IPS-NIHi7 (cell line): ENCODE data around the gene CA11.
A peak's percentile ranks its signal among the peaks of the same experiment; 100 is the strongest.

Experiments
- DNase-seq: peaks from one replicate; pipeline ENCODE4 v3.0.0; 2012; ENCODE audit warnings: mixed read lengths; ENCODE audit errors: extremely low spot score

CA11 gene

DNA sequence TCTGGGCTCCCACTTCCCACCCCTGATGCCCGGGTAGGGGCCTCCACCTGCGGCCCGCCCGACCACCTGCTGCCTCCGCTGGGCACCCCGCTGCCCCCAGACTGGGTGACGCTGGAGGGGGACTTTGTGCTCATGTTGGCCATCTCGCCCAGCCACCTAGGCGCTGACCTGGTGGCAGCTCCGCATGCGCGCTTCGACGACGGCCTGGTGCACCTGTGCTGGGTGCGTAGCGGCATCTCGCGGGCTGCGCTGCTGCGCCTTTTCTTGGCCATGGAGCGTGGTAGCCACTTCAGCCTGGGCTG, 16.7 kb downstream of the CA11 start:
- DNase-seq: no peak

DNA sequence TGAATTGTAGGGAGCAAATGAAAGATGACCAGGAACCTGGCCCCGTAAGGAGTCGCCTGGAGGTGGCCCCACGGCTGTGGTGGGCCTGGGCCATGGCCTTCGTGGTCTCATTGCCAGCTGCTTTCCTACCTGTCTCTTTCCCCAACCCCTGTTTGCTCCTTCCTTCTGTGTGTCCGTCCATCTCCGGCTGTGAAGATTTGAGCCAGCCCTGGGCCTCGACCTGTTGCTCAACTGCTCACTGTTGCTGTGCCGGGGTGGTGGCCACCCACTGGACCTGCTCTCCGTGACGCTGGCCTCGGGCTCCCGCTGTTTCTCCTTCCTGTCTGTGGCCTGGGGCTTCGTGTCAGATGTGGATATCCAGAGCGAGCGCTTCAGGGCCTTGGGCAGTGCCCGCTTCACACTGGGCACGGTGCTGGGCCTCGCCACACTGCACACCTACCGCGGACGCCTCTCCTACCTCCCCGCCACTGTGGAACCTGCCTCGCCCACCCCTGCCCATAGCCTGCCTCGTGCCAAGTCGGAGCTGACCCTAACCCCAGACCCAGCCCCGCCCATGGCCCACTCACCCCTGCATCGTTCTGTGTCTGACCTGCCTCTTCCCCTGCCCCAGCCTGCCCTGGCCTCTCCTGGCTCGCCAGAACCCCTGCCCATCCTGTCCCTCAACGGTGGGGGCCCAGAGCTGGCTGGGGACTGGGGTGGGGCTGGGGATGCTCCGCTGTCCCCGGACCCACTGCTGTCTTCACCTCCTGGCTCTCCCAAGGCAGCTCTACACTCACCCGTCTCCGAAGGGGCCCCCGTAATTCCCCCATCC, 17.3 kb downstream of the CA11 start:
- no peak for DNase-seq

- no peak for DNase-seq
Observed at GRCh38 chr19:48627865-48628314, 18.1 kb downstream of the CA11 start.

- no peak for DNase-seq
Observed at GRCh38 chr19:48627201-48627864, 18.7 kb downstream of the CA11 start.

DNA sequence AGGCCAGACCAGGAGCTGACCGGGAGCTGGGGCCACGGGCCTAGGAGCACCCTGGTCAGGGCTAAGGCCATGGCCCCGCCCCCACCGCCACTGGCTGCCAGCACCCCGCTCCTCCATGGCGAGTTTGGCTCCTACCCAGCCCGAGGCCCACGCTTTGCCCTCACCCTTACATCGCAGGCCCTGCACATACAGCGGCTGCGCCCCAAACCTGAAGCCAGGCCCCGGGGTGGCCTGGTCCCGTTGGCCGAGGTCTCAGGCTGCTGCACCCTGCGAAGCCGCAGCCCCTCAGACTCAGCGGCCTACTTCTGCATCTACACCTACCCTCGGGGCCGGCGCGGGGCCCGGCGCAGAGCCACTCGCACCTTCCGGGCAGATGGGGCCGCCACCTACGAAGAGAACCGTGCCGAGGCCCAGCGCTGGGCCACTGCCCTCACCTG, 20.1 kb downstream of the CA11 start:
- DNase-seq: no peak

DNA sequence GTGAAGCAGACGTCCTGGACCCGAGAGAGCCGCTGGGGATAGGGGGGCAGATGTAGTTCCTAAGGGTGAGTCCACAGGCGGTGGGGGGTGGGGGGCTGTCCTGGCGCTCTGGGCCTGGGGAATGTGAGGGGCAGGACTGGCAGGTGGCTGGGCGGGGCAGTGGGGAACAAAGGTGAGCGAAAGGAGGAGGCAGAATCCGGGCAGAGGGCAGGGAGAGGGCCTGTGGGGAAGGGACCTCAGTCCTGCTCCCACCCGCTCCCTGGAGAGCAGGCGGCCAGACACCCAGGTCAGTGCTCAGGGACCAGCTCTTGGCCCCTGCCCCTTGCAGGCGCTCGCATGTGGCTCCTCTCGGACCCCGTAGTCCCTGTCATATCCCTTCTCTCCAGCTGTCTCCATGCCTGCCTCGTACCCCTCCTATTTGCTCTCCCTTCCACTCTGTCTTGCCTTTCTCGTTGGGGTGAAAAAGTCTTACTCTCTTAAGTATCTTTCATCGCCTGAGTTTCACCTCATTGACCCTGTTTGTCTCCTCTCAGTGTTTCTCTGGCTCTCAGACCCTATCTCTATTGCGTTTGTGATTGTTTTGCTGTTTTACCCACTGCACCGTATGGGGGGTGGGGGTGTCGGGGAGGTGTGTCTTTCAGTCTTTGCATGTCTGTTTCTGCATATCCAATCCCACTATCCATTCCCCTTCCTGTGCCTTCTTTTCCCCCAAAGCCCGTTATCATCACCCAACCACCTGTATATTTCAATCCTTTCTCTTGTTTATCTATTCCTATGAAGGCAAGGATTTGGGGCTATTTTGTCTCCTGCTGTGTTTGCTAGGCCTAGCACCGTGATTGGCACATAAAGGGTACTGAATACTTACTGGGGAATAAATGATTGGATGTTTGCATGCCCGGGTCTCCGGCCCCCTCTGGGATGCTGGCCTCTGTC, 20.9 kb downstream of the CA11 start:
- DNase-seq: no peak

GRCh38 chr19:48624067-48624594, 21.9 kb downstream of the CA11 start:
- DNase-seq: peak; percentile 93

GRCh38 chr19:48623556-48624066, 22.4 kb downstream of the CA11 start:
- DNase-seq: no peak

DNA sequence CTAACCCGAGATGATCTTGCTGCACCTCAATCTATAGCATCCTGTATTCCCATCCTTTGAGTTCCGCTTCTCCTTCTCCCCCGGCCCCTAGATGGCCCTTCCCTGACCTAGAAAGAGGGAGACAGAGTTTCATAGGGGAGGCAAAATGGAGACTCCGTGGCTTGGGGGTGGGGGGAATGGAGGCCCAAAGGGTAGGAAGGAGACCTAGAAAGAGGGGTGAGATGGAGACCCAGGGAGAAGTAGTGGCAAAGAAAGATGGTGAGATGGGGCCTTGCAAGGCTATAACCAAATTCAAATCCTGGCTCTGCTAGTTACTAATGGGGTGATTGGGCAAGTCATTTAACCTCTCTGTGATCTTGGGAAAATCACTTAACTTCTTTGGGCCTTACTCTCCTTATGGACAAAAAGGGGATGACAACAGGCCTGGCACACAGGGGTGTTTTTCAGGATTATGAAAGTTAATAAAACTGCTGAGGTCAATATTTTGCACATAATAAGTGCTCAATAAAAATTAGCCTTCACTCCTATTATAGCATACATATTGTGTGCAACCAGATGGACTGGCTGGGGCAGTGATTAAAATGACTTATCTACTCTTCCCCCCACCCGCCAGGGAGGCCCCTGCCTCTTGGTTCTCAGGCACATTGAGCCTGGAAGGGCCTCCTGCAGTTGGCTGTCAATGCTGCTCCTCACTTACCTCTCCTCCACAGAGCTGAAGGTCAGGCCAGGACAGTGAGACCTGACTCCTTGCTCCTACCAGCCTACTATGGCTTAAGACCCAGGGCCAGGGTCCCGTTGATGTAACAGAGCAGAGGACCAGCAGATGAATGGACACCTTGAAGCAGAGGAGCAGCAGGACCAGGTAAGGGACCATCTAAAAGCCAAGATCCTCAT, 26.0 kb downstream of the CA11 start:
- DNase-seq: no peak

DNA sequence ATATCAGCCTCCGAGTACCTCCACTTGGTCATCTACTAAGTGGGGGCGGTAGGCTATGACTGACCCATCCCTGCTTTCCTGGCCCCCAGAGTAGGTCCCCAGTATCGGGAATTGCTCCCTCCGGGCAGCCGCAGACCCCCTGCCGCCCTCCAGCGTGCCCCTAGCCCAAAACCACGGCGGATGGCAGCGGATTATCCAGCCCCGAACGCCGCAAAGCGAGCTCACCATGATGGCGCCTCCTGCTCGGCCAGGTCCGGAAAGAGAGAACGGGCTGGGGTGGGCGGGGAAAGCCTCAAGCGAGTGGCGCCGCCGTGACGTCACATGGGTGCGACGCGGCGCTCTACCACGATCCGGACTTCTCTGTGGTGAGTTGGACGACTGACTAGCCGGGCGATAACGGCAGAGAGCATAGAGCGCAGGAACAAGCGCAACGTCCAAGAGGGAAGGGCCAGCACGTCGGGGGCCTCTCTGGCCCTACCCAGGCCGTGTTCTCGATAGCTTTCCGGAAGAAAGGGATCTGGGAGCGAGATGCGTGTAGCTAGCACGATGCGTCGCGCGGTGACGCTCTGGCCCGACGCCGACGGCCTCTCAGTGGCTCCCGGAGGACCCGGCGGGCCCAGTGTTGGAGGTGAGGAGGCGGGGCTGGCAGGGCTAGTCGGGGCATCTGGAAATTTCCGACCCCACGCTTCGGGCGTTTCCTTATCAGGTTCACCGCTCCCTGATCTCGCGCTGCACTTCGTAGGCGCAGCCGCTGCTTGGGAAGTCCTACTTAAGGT, 26.9 kb downstream of the CA11 start, which contains the start of the genes RPL18 and SPHK2:
Gene RPL18, minus strand, starts transcription at position 263 of the 776 bp plus-strand sequence. Its CDS starts 35 bp downstream, at position 228.
Gene SPHK2, plus strand, starts transcription at position 591 of the 776 bp plus-strand sequence. CDS start 1,009 bp downstream, outside the sequence.
- DNase-seq: peak; percentile 93

DNA sequence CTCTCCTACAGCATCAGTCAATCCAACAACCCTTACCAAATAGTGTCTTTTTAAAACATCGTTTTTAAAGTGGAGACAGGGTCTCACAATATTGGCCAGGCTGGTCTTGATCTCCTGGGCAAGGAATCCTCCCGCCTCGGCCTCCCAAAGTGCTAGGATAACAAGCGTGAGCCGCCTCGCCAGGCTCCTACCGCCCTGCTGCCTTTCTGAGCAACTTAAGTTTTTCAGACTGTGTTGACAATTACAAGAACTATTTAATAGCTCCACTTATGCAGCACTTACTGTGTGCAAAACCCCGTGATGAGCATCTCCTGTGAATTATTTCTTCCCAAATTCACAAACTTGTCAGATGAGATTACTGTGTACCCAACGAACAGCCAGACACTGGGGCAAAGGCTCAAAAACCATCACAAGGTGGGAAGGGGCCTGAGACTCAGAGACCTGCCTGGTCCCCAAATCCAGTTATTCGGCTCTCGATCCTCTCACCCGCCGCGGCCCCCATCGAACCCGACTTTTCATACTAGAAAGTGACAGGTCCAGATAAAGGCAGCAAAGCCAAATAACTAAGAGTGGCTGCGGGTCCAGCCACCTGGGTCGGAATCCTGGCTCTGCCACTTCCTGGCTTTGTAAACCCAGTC, 27.6 kb downstream of the CA11 start:
- no peak for DNase-seq

DNA sequence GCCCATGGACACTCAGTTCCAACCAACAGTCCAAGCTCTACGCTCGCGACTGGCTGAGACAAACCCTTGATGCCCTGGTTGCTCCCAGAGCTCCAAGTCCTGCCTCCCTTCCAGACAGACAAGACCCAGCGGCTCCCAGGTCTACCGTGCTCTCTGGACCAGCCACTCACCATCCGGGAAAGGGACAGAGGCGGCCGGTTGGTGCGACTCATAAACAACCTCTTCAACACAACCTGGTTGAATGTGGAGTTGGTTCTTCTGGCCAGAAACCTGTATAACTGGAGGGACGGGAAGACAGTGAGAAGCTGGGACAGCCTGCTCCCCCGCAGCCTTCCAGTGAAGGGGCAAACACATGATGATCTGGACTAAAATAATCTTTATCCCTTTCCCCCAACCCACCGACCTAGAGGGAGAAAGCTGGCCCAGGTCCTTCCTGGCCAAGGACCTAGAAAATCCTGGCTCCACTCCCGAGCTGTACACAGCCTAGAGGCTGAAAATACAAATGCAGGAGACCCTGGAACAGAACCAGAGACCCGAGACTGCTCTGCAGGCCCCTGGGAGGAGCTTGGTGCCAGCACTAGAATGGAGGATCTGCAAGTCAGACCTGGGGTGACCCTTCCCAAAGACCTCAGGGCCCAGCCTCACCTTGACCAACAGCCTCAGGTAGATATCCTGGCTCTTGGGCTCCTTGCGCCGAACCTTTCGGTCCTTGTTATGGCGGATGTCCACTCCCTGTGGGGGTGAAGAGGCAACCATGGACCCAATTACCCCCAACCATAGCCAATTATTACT, 28.6 kb downstream of the CA11 start:
- DNase-seq: no peak

DNA sequence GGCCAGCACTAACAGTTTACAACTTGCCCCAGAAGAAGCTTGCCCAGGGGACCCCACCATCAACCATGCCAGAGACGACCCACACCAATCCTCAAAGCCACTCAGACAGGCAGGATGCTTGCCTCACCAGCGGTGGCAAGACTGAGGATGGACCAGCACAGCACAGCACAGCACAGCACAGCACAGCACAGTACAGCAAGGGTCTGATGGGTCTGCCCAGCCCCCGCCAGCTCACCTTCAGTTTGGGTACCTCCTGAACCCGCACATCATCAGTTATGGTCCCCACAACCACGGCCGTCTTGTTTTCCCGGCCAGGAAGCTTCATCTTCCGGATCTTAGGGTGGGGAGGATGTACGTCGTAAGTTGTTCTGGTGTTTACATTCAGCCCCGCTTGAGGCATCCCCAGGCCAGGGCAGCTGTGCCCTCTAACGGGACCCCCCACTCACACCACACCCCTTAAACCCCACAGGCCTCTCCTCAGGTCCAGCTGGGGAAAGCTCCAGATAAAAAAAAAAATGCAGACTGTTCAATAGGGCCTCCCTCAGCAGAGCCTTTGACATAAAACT, 29.4 kb downstream of the CA11 start:
- DNase-seq: no peak

DNA sequence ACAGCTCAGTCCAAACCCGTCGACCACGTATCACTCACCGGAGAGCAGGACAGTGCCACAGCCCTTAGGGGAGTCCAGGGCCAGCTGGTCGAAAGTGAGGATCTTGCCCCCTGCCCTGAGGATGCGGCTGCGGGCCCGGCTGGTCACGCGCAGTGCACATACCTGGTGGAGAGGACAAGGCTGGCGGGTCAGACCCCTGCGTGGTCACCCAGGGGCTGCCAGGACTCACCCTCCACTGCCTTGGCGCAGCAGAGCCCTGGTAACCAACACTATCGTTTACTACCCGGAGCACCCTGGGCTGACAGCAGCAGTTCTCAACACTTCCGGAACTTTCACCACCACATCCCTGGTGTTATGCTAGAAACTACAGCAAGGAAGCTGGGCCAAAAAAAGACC, 29.9 kb downstream of the CA11 start:
- no peak for DNase-seq

DNA sequence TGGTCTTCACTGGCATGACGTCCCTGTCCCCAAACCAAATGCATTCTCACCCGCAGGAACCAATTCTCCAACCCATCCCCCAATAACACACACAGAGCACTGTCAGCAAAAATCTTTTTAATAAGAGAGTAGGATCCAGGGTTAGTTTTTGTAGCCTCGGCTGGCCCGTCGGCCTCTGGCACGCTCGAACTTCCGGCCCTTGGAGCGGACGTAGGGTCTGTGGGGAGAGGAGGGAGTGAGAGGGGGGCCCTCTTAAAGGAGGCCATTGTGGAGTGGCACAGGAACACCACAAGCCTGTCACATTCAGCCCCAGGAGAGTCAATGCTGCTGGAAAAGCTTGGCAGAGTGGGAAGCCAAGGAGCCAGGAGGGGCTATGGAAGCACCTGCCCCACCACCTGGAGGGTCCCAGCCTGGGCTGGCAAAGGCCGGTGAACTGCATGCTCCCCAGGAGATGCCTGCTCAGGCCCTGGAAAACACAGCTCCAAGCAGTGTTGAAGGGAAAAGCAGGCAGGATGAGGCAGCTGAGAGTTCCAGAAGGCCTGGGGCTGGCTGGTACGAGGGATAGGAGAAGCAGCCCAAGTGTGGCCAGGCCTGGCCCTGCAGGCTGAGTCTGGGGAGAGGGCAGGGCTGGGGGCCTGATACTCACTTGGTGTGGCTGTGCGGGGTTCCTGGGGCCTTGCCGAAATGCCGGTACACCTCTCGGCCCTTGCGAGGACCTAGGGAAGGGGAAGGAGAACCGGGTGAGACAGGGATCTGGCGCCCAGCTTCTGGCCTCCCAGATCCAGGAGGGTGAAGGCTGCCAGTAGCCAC, 30.6 kb downstream of the CA11 start:
- no peak for DNase-seq

DNA sequence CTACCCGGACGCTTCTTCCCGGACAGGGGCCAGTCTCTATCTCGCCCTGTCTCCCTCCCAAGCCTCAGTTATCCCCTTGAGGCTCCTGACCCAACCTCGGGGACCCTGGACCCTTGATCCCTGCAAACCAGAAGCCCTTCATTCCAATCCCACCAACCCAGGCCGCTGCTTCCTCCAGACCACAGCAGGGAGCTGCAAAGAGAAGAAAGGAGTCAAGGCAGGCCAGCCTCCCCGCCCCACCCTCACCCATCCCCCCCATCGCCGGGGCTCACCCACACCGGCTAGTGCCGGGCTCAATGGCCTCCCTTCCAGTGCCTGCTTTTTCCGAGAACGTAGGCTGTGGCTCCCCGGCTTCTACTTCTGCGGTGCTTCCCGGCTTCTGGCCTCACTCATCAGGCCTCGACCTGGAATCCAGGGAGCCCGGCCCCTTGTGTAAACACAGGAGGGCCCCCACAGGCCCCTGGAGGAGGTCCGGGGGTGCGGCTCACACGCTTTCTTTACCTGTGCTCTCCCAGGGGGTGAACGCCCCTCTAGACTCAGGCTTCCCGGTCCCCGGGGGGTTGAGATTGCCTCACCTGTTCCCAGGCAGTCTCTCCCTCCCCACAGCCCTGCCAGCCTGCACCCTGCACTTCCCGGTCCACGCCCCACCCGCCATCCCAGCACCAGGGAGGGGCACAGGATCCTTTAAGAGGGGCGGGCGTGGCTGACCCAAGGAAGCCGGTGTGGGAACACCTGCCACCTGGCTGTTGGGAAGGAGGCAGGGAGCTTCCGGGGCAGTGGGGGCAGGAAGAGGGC, 31.4 kb downstream of the CA11 start, which contains the start of gene FAM83E:
Gene FAM83E, minus strand, starts transcription at position 641 of the 795 bp plus-strand sequence. CDS start 1,704 bp downstream, outside the sequence.
- peak; percentile 85 for DNase-seq
